Left lung (tissue), 10 donors: ENCODE data around the gene AMPD3. TPM values are rescaled to one million over a fixed set of nuclear protein-coding genes. Genes with fewer than 3 reads are reported as not detected.

Source experiments
- ATAC-seq: fragments of 200-7000 bp; cut with Tn5 transposase; one replicate; pipeline ENCODE4 v1.9.1; 2020; ENCODE audit warnings: moderate library complexity
- DNase-seq, 4 donors: peaks; one replicate each; pipeline ENCODE4 v3.0.0-alpha.2; 2013 to 2020
- H3K27ac ChIP-seq, 2 donors: fragments of 200-600 bp; sonication (generic) in 1 of 2; one replicate each; pipeline versions ENCODE4 v1.5.0 to v1.8.0; 2020 to 2021
- H3K27me3 ChIP-seq, 2 donors: fragments of 200-600 bp; sonication (generic) in 1 of 2; one replicate each; pipeline versions ENCODE4 v1.5.0 to v1.8.0; 2020 to 2021
- H3K36me3 ChIP-seq, 2 donors: fragments of 200-600 bp; sonication (generic) in 1 of 2; one replicate each; pipeline versions ENCODE4 v1.5.0 to v1.8.0; 2020 to 2021
- H3K4me1 ChIP-seq, 2 donors: fragments of 200-600 bp; one replicate each; pipeline ENCODE4 v1.8.0; 2021
- H3K4me3 ChIP-seq, 2 donors: fragments of 200-600 bp; sonication (generic) in 1 of 2; one replicate each; pipeline versions ENCODE4 v1.5.0 to v1.8.0; 2020 to 2021; ENCODE audit warnings: mild to moderate bottlenecking in 1 of 2
- H3K9me3 ChIP-seq, 2 donors: fragments of 200-600 bp; sonication (generic) in 1 of 2; one replicate each; pipeline versions ENCODE4 v1.5.0 to v1.8.0; 2020 to 2021
- intact Hi-C, 2 donors: fragments of 100-400 bp; cut with DNase I; formaldehyde crosslinking; loops; one replicate each; pipeline versions ENCODE4 v1.11.2 to v1.14.2; 2022
- polyA plus RNA-seq, 6 donors: library from polyadenylated mRNA; unstranded; fragments of 120-200 nt; gene quantifications; one replicate each; pipeline ENCODE4 v1.2.1, GENCODE V29; 2013; ENCODE audit not compliant: insufficient read length in 6 of 6
- total RNA-seq, 2 donors: library from RNA; stranded (reverse); fragmentation: NEBNext Ultra II Directional; extraction: Animal tissue kit (Norgen Biotek cat#: 25700); gene quantifications; one replicate each; pipeline ENCODE4 v1.2.1, GENCODE V29; 2021
- TF ChIP-seq, protein P1 (sequence below), 2 donors: fragments of 200-600 bp; sonication (generic) in 1 of 2; IDR thresholded peaks; one replicate each; pipeline versions ENCODE4 v1.5.0 to v1.8.0; 2021; ENCODE audit warnings: antibody characterized with exemption in 2 of 2
- donor health status: DM: no; HTN: yes; CAD: no.
- donor health status: DM: no; HTN: no; CAD: no.

Gene AMPD3
- total and polyA plus RNA-seq, 8 donors, result 6.6 to 28.8 (median 8.1) TPM

DNA sequence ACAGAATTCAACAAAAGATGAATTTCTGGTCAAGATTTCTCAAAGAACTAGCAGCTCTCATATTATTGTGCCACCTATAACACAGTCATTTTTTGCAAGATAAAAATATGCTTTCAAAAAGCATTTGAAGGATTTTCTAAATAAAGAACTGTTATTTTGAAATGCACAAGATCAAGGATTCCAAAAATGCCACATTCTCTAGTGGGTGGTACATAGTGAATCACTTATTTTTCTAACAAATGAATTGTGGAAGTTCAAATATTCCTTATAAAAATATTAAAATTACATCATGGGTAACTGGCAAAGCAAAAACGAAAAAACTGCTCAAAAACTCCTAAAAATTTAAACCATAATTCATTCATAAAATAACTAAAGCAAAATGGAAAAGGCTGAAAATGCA lies 83.9 kb downstream of the AMPD3 start:
- DNase-seq (no peak), ATAC-seq (no peak)
- intact Hi-C loops, result no loop called here
- H3K4me3 ChIP-seq, result no peak overlapping the region
- TF ChIP-seq, protein P1, sequence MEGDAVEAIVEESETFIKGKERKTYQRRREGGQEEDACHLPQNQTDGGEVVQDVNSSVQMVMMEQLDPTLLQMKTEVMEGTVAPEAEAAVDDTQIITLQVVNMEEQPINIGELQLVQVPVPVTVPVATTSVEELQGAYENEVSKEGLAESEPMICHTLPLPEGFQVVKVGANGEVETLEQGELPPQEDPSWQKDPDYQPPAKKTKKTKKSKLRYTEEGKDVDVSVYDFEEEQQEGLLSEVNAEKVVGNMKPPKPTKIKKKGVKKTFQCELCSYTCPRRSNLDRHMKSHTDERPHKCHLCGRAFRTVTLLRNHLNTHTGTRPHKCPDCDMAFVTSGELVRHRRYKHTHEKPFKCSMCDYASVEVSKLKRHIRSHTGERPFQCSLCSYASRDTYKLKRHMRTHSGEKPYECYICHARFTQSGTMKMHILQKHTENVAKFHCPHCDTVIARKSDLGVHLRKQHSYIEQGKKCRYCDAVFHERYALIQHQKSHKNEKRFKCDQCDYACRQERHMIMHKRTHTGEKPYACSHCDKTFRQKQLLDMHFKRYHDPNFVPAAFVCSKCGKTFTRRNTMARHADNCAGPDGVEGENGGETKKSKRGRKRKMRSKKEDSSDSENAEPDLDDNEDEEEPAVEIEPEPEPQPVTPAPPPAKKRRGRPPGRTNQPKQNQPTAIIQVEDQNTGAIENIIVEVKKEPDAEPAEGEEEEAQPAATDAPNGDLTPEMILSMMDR (IDR thresholded peaks at IDR 0.05), result no peak
- no peaks in the 10 kb centered on the region for H3K36me3 ChIP-seq
- no peaks in the 10 kb centered on the region for H3K27me3 ChIP-seq
- H3K9me3 ChIP-seq, result no peaks in the 10 kb centered on the region
- H3K4me1 ChIP-seq, result peaks cover 0 to 52% of the 10 kb centered on the region in 2 donors
- H3K27ac ChIP-seq, result no peak overlapping the region

DNA sequence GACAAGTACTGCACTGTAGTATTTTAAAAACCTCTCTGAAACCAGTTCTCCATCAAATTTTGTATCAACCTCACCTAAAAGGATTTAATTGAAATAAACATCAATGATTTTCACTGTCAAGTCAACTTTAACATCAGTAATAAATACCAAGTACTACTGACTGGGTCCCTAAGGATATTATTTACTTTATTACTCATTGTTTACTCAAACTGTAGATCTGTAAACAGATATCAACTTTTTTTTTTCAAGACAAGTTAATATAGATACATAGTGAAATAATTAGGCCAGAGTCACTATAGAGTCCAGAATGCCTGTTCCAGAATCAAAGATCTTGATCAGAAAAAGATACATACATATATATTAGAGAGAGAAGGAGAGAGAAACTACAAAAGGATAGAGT lies 84.3 kb downstream of the AMPD3 start:
- intact Hi-C loops, result no loop called here
- TF ChIP-seq, protein P1 (IDR thresholded peaks at IDR 0.05), result no peak
- DNase-seq (no peak), ATAC-seq (no peak)
- Histone ChIP-seq H3K4me3 (peak overlapping the region in 1 of 2 donors; percentile 90), H3K4me1 (peaks cover 0 to 48% of the 10 kb centered on the region in 2 donors), H3K27ac (no peak overlapping the region), H3K27me3 (no peaks in the 10 kb centered on the region), H3K36me3 (no peaks in the 10 kb centered on the region), H3K9me3 (no peaks in the 10 kb centered on the region)

DNA sequence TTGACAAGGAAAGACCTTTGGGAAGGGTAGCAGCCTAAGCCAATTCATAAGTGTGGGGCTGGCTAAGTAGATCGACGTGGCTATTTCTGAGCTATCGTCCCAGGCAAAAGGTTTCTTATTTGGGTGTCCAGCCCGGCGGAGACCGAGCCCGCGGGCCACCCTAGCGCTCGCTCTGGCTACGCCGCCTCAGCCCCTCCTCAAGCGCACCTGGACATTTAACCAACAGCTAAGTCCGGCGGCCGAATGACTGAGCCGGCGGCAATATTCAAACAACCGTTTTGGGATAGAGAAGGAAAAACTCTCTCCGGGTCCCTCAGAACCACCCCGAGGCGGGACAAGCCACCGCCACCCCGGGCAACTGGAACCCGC lies 85.5 kb downstream of the AMPD3 start:
- intact Hi-C loops, result no loop called here
- Histone ChIP-seq H3K27me3 (no peaks in the 10 kb centered on the region), H3K4me1 (peaks cover 0 to 45% of the 10 kb centered on the region in 2 donors), H3K9me3 (no peaks in the 10 kb centered on the region), H3K36me3 (no peaks in the 10 kb centered on the region), H3K27ac (peak overlapping the region; percentile 85 to 98), H3K4me3 (peak overlapping the region; percentile 75 to 90)
- ATAC-seq, result peak; percentile 80
- TF ChIP-seq, protein P1 (IDR thresholded peaks at IDR 0.05), result no peak
- DNase-seq, result peak in 2 of 4 donors; percentile 47 to 60

DNA sequence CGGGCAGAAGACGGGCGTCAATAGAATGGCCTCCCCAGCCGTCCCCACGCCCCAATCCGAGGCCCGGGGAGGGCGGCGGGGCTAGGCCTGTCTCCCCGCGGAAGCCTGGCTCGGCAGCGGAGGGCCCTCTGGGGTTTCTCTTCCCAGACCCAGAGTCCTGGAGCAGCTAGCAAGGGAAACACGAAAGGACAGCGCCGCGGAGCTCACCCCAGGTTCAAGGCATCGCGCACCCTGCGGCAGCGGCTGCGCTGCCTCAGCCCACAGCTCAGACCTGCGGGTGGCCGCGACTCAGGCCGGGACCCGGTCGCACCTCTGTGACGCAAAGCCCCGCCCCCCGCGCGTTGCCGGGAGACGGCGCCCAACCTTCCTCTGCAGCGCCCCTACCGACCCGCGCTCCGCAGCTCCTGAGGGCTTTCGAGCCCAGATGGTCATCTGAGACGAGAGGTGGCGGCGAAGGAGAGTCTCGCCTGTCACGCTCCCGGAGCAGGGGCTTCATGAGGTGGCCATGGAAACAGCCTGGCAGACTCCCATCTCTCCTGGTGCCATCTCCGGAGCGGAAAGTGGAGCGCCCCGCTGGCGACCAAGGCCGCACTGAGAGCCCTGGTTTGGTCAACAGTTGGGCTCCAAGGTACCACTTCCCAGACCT lies 86.0 kb downstream of the AMPD3 start, which contains the start of gene RNF141:
TSS of gene RNF141 (minus strand) at position 273 of the 646 bp plus-strand sequence. CDS start 7,029 bp downstream, outside the sequence.
- Histone ChIP-seq H3K27me3 (no peaks in the 10 kb centered on the region), H3K36me3 (no peaks in the 10 kb centered on the region), H3K4me1 (peaks cover 0 to 40% of the 10 kb centered on the region in 2 donors), H3K9me3 (no peaks in the 10 kb centered on the region), H3K4me3 (peak within 1 kb of the TSS; percentile 75 to 90), H3K27ac (peak within 1 kb of the TSS; percentile 85 to 98)
- intact Hi-C loops, result no loop called here
- DNase-seq (peak; percentile 95 to 99 (median 96)), ATAC-seq (peak; percentile 99)
- TF ChIP-seq, protein P1 (IDR thresholded peaks at IDR 0.05), result peak; percentile 68 to 87

DNA sequence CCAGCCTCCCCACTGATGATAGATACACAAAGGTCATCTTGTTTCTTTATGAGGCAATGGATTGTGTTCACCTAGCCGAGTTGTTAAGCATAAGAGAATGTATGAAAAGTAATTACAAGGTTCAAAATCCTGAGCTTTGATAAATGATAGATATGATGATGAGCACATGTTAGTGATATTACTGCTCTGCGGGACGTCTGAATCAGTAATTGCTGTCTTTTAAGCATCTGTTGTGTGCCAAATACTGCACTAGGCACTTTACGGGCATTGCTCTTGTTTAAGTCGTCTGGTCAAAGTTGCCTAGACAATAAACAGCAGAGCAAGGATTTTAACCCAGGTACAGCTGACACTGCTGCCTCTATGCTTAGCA lies 86.5 kb downstream of the AMPD3 start:
- Histone ChIP-seq H3K36me3 (no peaks in the 10 kb centered on the region), H3K9me3 (no peaks in the 10 kb centered on the region), H3K4me1 (peaks cover 0 to 40% of the 10 kb centered on the region in 2 donors), H3K27me3 (no peaks in the 10 kb centered on the region), H3K27ac (peak overlapping the region; percentile 85 to 98), H3K4me3 (peak overlapping the region; percentile 75 to 90)
- DNase-seq, result no peak
- TF ChIP-seq, protein P1 (IDR thresholded peaks at IDR 0.05), result no peak
- no peak for ATAC-seq
- intact Hi-C loops, result no loop called here
